ENCODE results near the gene ADPRM.
A peak's percentile ranks its signal among the peaks of the same experiment; 100 is the strongest.

Gene ADPRM

GRCh38 chr17:10741416-10742135 lies 44.2 kb downstream of the ADPRM start:
- no peak for DNase-seq

- DNase-seq, result no peak
Measured at GRCh38 chr17:10742431-10742830, 45.0 kb downstream of the ADPRM start.

GRCh38 chr17:10743316-10744009 lies 46.1 kb downstream of the ADPRM start:
- no peak for DNase-seq

- DNase-seq, result peak in 2 of 5 donors; percentile 8 to 22
Measured at GRCh38 chr17:10744501-10745000, 47.2 kb downstream of the ADPRM start.

- DNase-seq, result no peak
Measured at GRCh38 chr17:10745231-10745630, 47.8 kb downstream of the ADPRM start.

- DNase-seq, result no peak
Measured at GRCh38 chr17:10748531-10749181, 51.3 kb downstream of the ADPRM start.

GRCh38 chr17:10750210-10750609 lies 52.8 kb downstream of the ADPRM start:
- no peak for DNase-seq

GRCh38 chr17:10751563-10751962 lies 54.2 kb downstream of the ADPRM start:
- no peak for DNase-seq

GRCh38 chr17:10752696-10753095 lies 55.3 kb downstream of the ADPRM start:
- no peak for DNase-seq

GRCh38 chr17:10754109-10754508 lies 56.7 kb downstream of the ADPRM start:
- peak in 1 of 5 donors; percentile 5 for DNase-seq

- no peak for DNase-seq
Measured at GRCh38 chr17:10754861-10755591, 57.6 kb downstream of the ADPRM start.

- DNase-seq, result no peak
Measured at GRCh38 chr17:10755592-10756127, 58.3 kb downstream of the ADPRM start.

- no peak for DNase-seq
Measured at GRCh38 chr17:10756185-10756584, 58.8 kb downstream of the ADPRM start.

- DNase-seq, result no peak
Measured at GRCh38 chr17:10756619-10757018, 59.2 kb downstream of the ADPRM start.

- DNase-seq, result no peak
Measured at GRCh38 chr17:10757067-10757466, 59.7 kb downstream of the ADPRM start.

- no peak for DNase-seq
Measured at GRCh38 chr17:10757647-10758046, 60.3 kb downstream of the ADPRM start.

GRCh38 chr17:10758062-10758461 lies 60.7 kb downstream of the ADPRM start:
- DNase-seq, result no peak

Data from T-helper 1 cell (primary cell).